GM18498 (cell line): ENCODE results near the gene SEMA3C.

Source experiments
- ATAC-seq: cut with Tn5 transposase; IDR thresholded peaks from one replicate; pipeline ENCODE4 v1.9.1; 2021; ENCODE audit warnings: mild to moderate bottlenecking, moderate library complexity; ENCODE audit not compliant: unreplicated experiment

The SEMA3C gene

GRCh38 chr7:80858141-80858903, 60.5 kb downstream of the SEMA3C start:
- no peak for ATAC-seq

GRCh38 chr7:80856769-80857168, 62.1 kb downstream of the SEMA3C start:
- no peak for ATAC-seq

- ATAC-seq: no peak
Observed at GRCh38 chr7:80851896-80852476, 66.9 kb downstream of the SEMA3C start.

GRCh38 chr7:80848841-80849240, 70.0 kb downstream of the SEMA3C start:
- ATAC-seq: no peak

- no peak for ATAC-seq
Observed at GRCh38 chr7:80847895-80848294, 71.0 kb downstream of the SEMA3C start.

DNA sequence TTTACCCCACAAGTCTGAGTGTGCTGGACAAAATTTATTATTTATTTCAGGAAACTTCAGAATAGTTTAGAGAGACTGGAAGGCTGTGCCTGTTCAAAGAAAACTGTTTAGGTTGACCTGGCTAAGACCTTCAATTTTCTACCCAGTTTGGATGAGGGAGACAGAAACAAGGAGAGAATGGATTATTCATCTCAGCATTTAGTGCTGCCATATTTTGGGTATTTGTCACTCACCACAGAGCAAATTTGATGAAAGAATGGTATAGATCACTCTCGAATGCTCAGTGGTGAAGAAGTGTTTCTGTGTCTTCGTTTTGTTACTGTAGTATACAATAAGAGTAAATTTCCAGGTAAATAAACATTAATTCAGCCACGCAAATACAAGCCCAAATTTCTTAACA, 71.8 kb downstream of the SEMA3C start:
- ATAC-seq: no peak

GRCh38 chr7:80844916-80845315, 73.9 kb downstream of the SEMA3C start:
- no peak for ATAC-seq

DNA sequence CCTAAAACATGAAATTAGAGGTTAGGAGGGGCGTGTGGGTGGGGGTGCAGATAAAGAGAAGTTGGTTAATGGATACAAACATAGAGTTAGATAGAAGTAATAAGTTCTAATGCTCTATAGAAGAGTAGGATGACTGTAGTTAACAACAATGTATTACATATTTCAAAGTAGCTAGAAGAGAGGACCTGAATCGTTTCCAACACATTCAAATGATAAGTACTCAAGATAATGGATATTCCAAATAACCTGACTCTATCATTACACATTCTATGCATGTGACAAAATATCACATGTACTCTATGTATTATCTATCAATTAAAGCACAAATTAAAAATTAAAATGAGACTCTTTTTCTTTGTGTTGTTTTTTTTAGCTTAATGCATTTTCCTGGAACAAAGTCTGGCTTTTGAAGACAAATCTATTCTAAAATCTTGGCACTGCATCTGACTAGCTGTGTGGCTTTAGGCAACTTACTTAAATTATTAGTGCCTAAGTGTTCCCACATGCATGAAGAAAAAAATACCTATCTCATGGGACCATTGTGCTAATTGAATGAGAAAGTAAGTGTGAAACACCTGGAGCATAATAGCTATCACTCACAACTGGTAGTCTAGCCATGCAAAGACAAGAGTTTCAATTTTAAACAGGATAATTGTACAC, 75.7 kb downstream of the SEMA3C start:
- ATAC-seq: no peak

DNA sequence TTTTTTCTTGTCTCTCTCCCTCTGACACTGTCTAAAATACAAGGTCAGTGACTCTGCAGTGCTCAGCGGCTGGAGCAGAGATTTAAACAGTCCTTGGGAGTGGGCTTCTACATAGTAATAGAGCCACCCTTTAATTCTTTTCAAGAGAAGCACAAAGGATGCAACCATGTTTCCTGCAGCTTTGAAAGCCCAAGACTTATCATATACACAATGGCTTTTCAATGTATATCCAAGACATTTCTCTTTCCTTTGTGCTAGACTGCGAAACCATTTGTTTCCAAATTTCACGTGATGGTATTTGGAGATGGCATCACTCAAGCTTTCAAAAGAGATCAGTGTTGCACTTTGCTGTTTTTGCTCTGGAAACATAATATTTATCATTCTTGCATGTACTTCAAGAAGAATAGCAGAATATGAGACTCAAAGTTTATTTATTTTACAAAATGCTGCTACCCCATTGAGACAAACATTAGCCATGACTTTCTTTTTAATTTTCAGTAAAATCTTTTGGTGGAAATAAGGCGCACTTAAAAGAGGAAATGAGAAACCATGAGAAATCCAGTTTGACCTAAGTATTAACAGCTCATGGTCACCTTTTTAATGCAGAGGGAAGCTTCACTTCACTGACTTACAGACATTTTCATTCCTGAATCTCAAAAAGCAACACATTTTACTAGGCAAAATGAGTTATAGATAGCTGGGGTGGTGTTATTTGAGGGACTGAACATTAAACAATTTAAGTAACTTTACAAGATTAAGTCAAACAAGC, 76.6 kb downstream of the SEMA3C start:
- ATAC-seq: no peak

DNA sequence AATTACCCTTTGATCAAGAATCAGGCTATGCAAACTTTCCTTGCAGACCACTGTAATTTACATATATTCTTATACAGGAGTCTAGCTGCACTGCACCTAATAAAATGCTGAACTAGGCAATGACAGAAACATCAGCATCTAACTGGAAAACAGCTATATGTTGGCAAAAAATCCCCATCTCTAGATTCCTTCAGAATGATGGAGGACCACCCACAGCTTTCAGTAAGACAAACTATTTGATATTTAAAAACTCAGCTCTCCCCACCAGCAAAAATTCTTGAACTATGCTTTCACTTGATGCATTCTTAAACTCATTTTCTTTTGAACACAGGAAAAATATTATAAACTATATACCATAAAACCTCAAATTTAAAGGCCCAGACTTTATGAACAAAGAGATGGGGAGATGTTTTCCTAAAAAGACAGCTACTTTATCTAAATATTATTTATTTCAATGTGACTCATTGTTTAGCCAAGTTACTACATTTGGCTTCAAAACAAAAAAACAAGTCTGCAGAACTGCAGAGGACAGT, 77.4 kb downstream of the SEMA3C start:
- no peak for ATAC-seq

- no peak for ATAC-seq
Observed at GRCh38 chr7:80840681-80841080, 78.2 kb downstream of the SEMA3C start.

DNA sequence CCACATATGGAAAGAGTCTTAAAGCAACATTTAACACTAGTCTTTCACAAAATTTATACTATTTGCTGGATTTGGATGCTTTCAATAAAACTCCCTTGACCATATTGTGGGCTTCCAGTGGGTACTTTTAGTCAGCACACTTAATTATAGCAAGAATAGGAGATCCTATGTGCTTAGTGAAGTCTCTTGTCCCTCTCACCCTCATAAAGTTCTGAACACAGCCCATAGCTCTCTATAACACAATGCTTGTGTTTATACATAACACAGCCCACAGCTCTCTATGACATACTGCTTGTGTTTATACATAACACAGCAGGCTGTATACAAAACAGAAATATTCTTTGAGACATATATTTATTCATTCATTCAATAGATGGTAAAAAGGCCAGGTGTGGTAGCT, 79.0 kb downstream of the SEMA3C start:
- ATAC-seq: no peak

GRCh38 chr7:80838643-80839042, 80.2 kb downstream of the SEMA3C start:
- no peak for ATAC-seq

GRCh38 chr7:80837345-80837744, 81.5 kb downstream of the SEMA3C start:
- no peak for ATAC-seq

GRCh38 chr7:80835251-80835650, 83.6 kb downstream of the SEMA3C start:
- no peak for ATAC-seq

DNA sequence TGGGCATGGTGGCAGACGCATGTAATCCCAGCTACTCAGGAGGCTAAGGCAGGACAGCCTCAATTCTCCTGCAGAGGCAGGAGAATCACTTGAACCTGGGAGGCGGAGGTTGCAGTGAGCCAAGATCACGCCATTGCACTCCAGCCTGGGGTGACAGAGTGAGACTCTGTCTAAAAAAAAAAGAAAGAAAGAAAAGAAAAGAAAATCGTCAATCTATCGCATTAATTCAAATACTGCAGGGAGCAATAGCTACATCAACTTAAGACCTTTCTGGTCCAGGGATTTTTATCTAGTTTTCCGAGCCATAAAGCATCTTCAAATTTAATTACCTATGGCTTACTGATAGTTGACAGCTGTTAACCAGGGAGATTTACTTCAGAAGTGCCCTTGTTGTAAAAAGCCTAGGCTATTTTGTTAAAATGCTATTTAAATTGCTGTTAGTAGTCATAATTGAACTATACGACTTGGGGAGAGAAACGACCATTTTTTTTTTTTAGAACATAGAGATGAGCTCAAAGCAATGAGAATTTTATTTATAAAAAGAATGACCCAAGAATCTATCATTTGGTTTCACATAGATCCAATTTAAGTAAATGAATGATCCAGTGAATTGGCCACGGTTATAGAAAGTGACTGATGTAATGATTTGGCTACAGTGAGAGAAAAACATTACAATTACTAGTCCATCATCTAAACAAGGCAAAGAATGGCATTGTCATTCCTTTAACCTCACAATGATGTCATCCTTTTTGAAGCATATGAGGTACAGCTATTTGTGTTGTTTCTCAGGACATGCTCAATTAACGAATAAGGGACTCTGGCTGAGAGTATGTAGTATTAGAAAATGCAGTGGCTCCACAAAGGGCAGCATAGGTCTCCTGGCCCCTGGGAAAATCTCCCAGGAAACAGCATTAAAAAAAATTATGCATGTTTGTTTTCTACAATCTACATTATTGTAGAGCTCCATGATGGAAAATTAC, 85.3 kb downstream of the SEMA3C start:
- ATAC-seq: no peak

- ATAC-seq: no peak
Observed at GRCh38 chr7:80832006-80832405, 86.8 kb downstream of the SEMA3C start.

GRCh38 chr7:80830584-80831285, 88.1 kb downstream of the SEMA3C start:
- ATAC-seq: no peak

- ATAC-seq: no peak
Observed at GRCh38 chr7:80830010-80830409, 88.8 kb downstream of the SEMA3C start.
